ENCODE results near the gene SLC7A10.
"Not testable (repeated sequence)": the region's sequence is repeated elsewhere in the genome, so short reads cannot be mapped to it uniquely, and the experiment has no call there.

- TF ChIP-seq CTCF (IDR thresholded peaks at IDR 0.05); POLR2A (IDR thresholded peaks at IDR 0.05; ENCODE audit: low read depth); POLR2AphosphoS5 (IDR thresholded peaks at IDR 0.05): not testable (repeated sequence)
These were observed 34.6 kb downstream of the SLC7A10 start for GRCh38 chr19:33191092-33191491.

Measured in esophagus muscularis mucosa (tissue), 3 donors.